GM06990 (cell line): ENCODE results near the gene CALHM1.

Experiments used
- DNase-seq: peaks from one replicate; pipeline ENCODE4 v3.0.0-alpha.2; 2011; ENCODE audit not compliant: insufficient read length; ENCODE audit errors: extremely low read depth
- H3K27me3 ChIP-seq: replicated peaks from 2 replicates; pipeline ENCODE4 v1.6.0; 2011; ENCODE audit warnings: low read length; ENCODE audit not compliant: control insufficient read depth, insufficient read depth
- H3K36me3 ChIP-seq: 2 replicates; pipeline ENCODE4 v1.5.1; 2011; ENCODE audit warnings: low read length; ENCODE audit not compliant: control insufficient read depth, insufficient read depth
- H3K4me3 ChIP-seq: replicated peaks from 2 replicates; pipeline ENCODE4 v1.5.1; 2011; ENCODE audit warnings: low read depth, mild to moderate bottlenecking, control low read depth, low read length
- CTCF ChIP-seq: IDR thresholded peaks from 2 replicates; pipeline ENCODE4 v1.5.1; 2011; ENCODE audit warnings: low read length, control low read depth, mild to moderate bottlenecking, inconsistent platforms; ENCODE audit not compliant: insufficient read depth, poor library complexity, severe bottlenecking

CALHM1 gene

GRCh38 chr10:103451831-103452505 is 6.7 kb downstream of the CALHM1 start, which contains the start of gene CALHM2:
CALHM2 (minus strand) TSS chr10:103452370; CDS start chr10:103449941, 2,429 bp downstream.
- DNase-seq = peak; percentile 67
- H3K4me3 ChIP-seq = peak within 1 kb of the TSS; percentile 79

GRCh38 chr10:103451091-103451813 is 7.4 kb downstream of the CALHM1 start:
- peaks cover 21% of the 10 kb centered on the region for H3K36me3 ChIP-seq
- TF ChIP-seq CTCF = no peak
- H3K27me3 ChIP-seq = no peaks in the 10 kb centered on the region
- no peak for DNase-seq
- H3K4me3 ChIP-seq = peak overlapping the region; percentile 79

More at GRCh38 chr10:103451831-103452505, 6.7 kb downstream of the CALHM1 start, which contains the start of gene CALHM2:
- peaks cover 16% of the 10 kb centered on the region for H3K36me3 ChIP-seq
- no peaks in the 10 kb centered on the region for H3K27me3 ChIP-seq
- TF ChIP-seq CTCF = no peak

GRCh38 chr10:103450201-103450695 is 8.5 kb downstream of the CALHM1 start:
- no peak for TF ChIP-seq CTCF
- H3K4me3 ChIP-seq = peak overlapping the region; percentile 79
- no peak for DNase-seq
- H3K36me3 ChIP-seq = peaks cover 29% of the 10 kb centered on the region
- no peaks in the 10 kb centered on the region for H3K27me3 ChIP-seq

DNA sequence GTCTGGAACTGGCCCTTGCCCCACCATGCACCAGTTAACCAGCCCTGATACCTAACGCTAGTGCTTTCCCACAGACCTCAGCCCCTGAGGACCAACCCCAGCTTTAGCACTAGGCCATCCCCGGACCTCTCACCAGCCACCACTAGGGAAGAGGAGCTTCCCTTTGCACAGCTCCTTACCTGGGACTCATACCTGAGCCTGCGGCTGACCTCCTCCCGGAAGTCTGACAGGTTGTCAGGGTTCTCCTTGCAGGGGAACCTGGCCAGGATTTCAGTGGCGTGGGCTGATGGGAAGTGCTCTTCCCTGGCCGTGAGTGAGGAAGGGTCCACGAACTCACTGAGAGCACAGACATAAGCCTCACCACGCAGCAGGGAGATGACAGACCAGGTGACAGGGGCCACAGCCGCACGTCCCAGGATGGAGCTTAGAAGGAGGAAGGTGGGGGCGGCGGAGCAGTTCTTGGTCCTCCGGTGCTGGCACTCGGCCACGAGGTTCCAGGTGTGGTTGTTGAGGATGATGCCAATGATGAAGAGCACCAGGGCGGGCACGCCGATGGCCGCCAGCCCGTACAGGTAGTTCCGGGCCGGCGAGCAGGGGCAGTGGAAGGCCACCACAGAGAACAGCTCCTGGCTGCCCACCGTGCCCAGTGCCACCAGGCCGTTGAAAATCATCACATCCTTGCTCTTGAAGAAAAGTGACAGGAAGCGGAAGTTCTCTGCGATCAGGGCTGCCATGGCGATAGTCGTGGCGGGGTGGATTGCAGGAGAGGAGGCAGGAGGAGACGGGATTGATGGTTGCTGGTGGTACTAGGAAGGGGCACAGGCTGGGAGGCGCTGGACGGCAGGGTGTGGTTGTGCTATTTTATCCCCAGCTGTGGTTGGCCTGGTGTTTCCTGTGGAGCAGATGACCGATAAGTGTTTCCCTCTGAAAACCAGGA is 9.2 kb downstream of the CALHM1 start:
- Histone ChIP-seq H3K27me3 (no peaks in the 10 kb centered on the region), H3K4me3 (peak overlapping the region; percentile 28), H3K36me3 (peaks cover 31% of the 10 kb centered on the region)
- no peak for TF ChIP-seq CTCF
- no peak for DNase-seq

DNA sequence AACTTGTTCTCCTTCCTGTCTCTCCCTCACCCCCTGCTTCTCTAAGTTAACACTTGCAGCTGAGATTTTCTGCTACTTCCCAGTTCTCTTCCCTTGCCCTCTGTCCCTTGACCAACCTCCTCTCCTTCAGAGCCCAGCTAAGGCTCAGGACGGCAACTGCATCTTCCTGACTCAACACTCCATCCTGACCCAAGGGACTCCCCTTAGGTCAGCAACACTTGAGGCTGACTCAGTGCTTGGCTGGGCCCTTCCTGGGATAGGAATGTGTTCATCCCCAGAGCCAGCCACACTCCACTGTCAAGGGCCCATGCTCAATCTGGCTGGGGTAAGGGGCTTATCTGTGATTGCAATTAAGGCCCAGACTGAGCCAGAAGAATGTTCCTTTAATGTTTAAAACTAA is 10.0 kb downstream of the CALHM1 start:
- Histone ChIP-seq H3K27me3 (no peaks in the 10 kb centered on the region), H3K36me3 (peaks cover 38% of the 10 kb centered on the region), H3K4me3 (peak overlapping the region; percentile 11)
- TF ChIP-seq CTCF = no peak
- no peak for DNase-seq
